Panc1 (cell line): Measurements from ENCODE around the gene MDM2. TPM values are rescaled to one million over a fixed set of nuclear protein-coding genes. Genes with fewer than 3 reads are reported as not detected.
"Not testable (repeated sequence)": the region's sequence is repeated elsewhere in the genome, so short reads cannot be mapped to it uniquely, and the experiment has no call there.

Source experiments
- ATAC-seq: fragments of 200-7000 bp; cut with Tn5 transposase; 2 replicates; pipeline ENCODE4 v1.9.1; 2020; ENCODE audit warnings: mild to moderate bottlenecking, moderate library complexity
- BruUV-seq: library from RNA; stranded (reverse); fragments of 400-500 nt; replicated peaks from 2 replicates; lab custom pipeline; 2021; lab: Mats Ljungman, UMichigan
- CTCF ChIA-PET: fragments of 300-600 bp; sonication (Branson Sonifier 250); formaldehyde crosslinking; loops from one replicate; lab custom pipeline; 2022; ENCODE audit warnings: antibody characterized with exemption; lab: Charles Lee
- POLR2A ChIA-PET: fragments of 300-600 bp; sonication (Branson Sonifier 250); formaldehyde crosslinking; loops from one replicate; lab custom pipeline; 2022; ENCODE audit warnings: antibody characterized with exemption; lab: Charles Lee
- DNase-seq: peaks from one replicate; pipeline ENCODE4 v3.0.0-alpha.2; 2010; ENCODE audit warnings: low read depth, low spot score
- H3K27ac ChIP-seq: 2 replicates; pipeline ENCODE4 v1.5.1; 2011; ENCODE audit warnings: mild to moderate bottlenecking, low read length, inconsistent platforms
- H3K27me3 ChIP-seq: fragments of 200-500 bp; sonication (Bioruptor generic); 2 replicates; pipeline ENCODE4 v1.6.0; 2014; ENCODE audit warnings: low read length, inconsistent platforms; ENCODE audit not compliant: control insufficient read depth, insufficient read depth
- H3K36me3 ChIP-seq: fragments of 200-500 bp; sonication (Bioruptor generic); 2 replicates; pipeline ENCODE4 v1.5.1; 2014; ENCODE audit warnings: inconsistent platforms, mild to moderate bottlenecking, low read length, moderate library complexity; ENCODE audit not compliant: control insufficient read depth, insufficient read depth
- H3K4me1 ChIP-seq: 2 replicates; pipeline ENCODE4 v1.5.1; 2011; ENCODE audit warnings: inconsistent platforms, mild to moderate bottlenecking, low read length, moderate library complexity; ENCODE audit not compliant: control insufficient read depth, insufficient read depth
- H3K4me3 ChIP-seq, 2 experiments: 2 replicates each; pipeline ENCODE4 v1.5.1; 2011 to 2012; ENCODE audit warnings: low read depth in 2 of 2, low read length in 2 of 2, mild to moderate bottlenecking in 2 of 2, inconsistent platforms in 1 of 2, moderate library complexity in 1 of 2
- H3K9me3 ChIP-seq: fragments of 200-500 bp; sonication (Bioruptor generic); 2 replicates; pipeline ENCODE4 v1.5.1; 2014; ENCODE audit warnings: low read depth, mild to moderate bottlenecking, inconsistent platforms, low read length, moderate library complexity; ENCODE audit not compliant: control insufficient read depth, insufficient read depth
- POLR2AphosphoS5 ChIP-seq: IDR thresholded peaks from 2 replicates; pipeline ENCODE4 v1.6.1; 2012; ENCODE audit warnings: mild to moderate bottlenecking, low read depth, low read length, moderate library complexity
- REST ChIP-seq, 2 experiments: IDR thresholded peaks; 2 replicates each; pipeline ENCODE4 v1.6.1; 2011 to 2012; ENCODE audit warnings: low read depth in 2 of 2, control low read depth in 1 of 2, low read length in 1 of 2, mild to moderate bottlenecking in 1 of 2, moderate library complexity in 1 of 2; ENCODE audit not compliant: insufficient read depth in 1 of 2
- SIN3A ChIP-seq: IDR thresholded peaks from 2 replicates; pipeline ENCODE4 v1.6.1; 2012; ENCODE audit warnings: low read depth, mild to moderate bottlenecking, low read length, moderate library complexity, borderline replicate concordance; ENCODE audit not compliant: insufficient read depth
- TCF7L2 ChIP-seq: IDR thresholded peaks from 2 replicates; pipeline ENCODE4 v1.6.1; 2011; ENCODE audit warnings: mild to moderate bottlenecking, low read depth, low read length, inconsistent platforms
- in situ Hi-C: cut with HindIII; loops from 2 replicates; pipeline ENCODE4 v1.10.0; 2016; ENCODE audit warnings: low sequenced_read_pairs, low pct_unique_long_range_greater_than_20kb
- intact Hi-C: fragments of 100-400 bp; cut with micrococcal nuclease; formaldehyde crosslinking; loops from one replicate; pipeline ENCODE4 v1.10.0; 2022; ENCODE audit not compliant: unreplicated experiment
- total RNA-seq: library from RNA; stranded (reverse); gene quantifications from one replicate; pipeline ENCODE4 v1.2.1, GENCODE V29; 2021; ENCODE audit not compliant: unreplicated experiment
- TF ChIP-seq, protein P1 (sequence below): fragments of 450-650 bp; IDR thresholded peaks from 2 replicates; pipeline ENCODE4 v1.5.1; 2017; ENCODE audit warnings: mild to moderate bottlenecking

The MDM2 gene
- total RNA-seq, 1 experiment from 2014 or later: 101 TPM

GRCh38 chr12:68808388-68809189, 612 bp downstream of the MDM2 start:
- intact Hi-C loops (no loop called here), in situ Hi-C loops (no loop called here)
- POLR2A ChIA-PET: interaction anchor here (0.6 to 1.1 kb wide), 8 partner anchors 25 to 1938 kb away, joined by 3 to 12 read pairs (median 3); no protein-coding TSS in a partner anchor
- H3K36me3 ChIP-seq: peaks cover 24% of the 10 kb centered on the region
- DNase-seq (no peak), ATAC-seq (peak; percentile 70)
- H3K27me3 ChIP-seq: no peaks in the 10 kb centered on the region
- peaks cover 14% of the 10 kb centered on the region for H3K4me1 ChIP-seq
- no peaks in the 10 kb centered on the region for H3K9me3 ChIP-seq
- H3K27ac ChIP-seq: peak overlapping the region; percentile 91
- BruUV-seq: no TSS peak
- CTCF ChIA-PET: interaction anchor here (0.5 kb wide), 1 partner anchor 83 kb away, joined by 3 read pairs; no protein-coding TSS in a partner anchor
- peak overlapping the region; percentile 68 to 96 for H3K4me3 ChIP-seq
- TF ChIP-seq, protein P1, sequence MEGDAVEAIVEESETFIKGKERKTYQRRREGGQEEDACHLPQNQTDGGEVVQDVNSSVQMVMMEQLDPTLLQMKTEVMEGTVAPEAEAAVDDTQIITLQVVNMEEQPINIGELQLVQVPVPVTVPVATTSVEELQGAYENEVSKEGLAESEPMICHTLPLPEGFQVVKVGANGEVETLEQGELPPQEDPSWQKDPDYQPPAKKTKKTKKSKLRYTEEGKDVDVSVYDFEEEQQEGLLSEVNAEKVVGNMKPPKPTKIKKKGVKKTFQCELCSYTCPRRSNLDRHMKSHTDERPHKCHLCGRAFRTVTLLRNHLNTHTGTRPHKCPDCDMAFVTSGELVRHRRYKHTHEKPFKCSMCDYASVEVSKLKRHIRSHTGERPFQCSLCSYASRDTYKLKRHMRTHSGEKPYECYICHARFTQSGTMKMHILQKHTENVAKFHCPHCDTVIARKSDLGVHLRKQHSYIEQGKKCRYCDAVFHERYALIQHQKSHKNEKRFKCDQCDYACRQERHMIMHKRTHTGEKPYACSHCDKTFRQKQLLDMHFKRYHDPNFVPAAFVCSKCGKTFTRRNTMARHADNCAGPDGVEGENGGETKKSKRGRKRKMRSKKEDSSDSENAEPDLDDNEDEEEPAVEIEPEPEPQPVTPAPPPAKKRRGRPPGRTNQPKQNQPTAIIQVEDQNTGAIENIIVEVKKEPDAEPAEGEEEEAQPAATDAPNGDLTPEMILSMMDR: no peak
- no peak for TF ChIP-seq TCF7L2
- TF ChIP-seq SIN3A: peak; percentile 98
- no peak for TF ChIP-seq REST (IDR thresholded peaks at IDR 0.05; ENCODE audit: insufficient read depth in 1 of 2, low read depth in 2 of 2, low read length in 1 of 2)
- TF ChIP-seq POLR2AphosphoS5: peak; percentile 72; the same call in 1 of the 2 replicates

DNA sequence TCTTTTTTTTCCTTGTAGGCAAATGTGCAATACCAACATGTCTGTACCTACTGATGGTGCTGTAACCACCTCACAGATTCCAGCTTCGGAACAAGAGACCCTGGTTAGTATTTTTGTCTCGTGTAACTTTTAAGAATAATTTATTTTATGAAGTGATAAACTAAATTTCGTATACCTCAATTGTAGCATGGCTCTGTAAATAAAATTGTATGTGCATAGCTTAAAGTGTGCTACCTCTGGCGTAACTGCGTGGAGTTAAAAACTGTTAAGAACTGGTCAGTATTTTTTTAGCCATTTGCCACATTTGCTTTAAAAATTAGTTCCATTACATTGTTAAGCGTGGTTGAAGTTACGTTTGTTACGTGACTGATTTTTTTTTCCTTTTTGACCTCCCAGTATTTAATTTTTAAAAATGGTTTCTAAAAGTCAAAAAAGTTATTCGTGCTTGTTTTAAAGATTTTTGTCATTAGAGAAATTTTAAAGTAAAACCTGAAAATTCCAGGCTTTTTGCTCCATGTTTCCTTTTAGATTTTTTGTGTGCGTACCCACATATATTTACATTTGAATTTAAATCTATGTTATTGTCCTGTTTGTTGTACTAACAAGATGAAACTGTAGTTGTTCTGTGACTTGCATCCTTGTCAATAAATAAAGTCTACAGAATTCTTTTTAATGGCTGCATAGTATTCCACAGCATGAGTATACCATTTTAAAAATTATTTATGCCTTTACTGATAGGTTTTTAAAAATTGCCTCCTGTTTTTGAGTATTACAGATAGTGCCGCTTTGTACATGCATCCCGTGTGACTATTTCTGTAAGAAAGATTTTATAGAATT, 1.4 kb downstream of the MDM2 start:
- DNase-seq: no peak
- H3K9me3 ChIP-seq: no peaks in the 10 kb centered on the region
- H3K4me1 ChIP-seq: peaks cover 14% of the 10 kb centered on the region
- H3K4me3 ChIP-seq: peak overlapping the region; percentile 68 to 96
- no peak for TF ChIP-seq POLR2AphosphoS5
- TF ChIP-seq SIN3A: no peak
- TF ChIP-seq, protein P1: no peak
- TF ChIP-seq REST (IDR thresholded peaks at IDR 0.05; ENCODE audit: insufficient read depth in 1 of 2, low read depth in 2 of 2, low read length in 1 of 2): no peak
- TF ChIP-seq TCF7L2: no peak
- H3K27ac ChIP-seq: peak overlapping the region; percentile 91
- H3K27me3 ChIP-seq: no peaks in the 10 kb centered on the region
- CTCF ChIA-PET: no interaction called here
- intact Hi-C loops: no loop called here
- peaks cover 29% of the 10 kb centered on the region for H3K36me3 ChIP-seq
- in situ Hi-C loops: no loop called here
- TSS peak; percentile 76 for BruUV-seq
- ATAC-seq: no peak
- POLR2A ChIA-PET: interaction anchor here (0.6 to 1.1 kb wide), 3 partner anchors 26 to 68 kb away, joined by 3 read pairs; no protein-coding TSS in a partner anchor

DNA sequence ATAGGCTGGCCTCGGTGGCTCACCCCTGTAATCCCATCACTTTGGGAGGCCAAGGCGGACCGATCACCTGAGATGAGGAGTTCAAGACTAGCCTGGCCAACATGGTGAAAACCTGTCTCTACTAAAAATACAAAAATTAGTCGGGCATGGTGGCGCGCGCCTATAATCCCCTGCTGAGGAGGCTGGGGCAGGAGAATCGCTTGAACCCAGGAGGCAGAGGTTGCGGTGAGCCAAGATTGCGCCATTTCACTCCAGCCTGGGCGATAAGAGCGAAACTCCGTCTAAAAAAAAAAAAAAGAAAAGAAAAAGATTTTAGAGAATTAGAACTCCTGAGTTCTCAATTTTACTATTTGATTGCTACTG, 2.0 kb downstream of the MDM2 start:
- intact Hi-C loops, POLR2A ChIA-PET, in situ Hi-C loops, H3K9me3 ChIP-seq, ATAC-seq, DNase-seq, CTCF ChIA-PET, BruUV-seq, H3K27me3 ChIP-seq, H3K27ac ChIP-seq: not testable (repeated sequence)
- peaks cover 35% of the 10 kb centered on the region for H3K36me3 ChIP-seq
- H3K4me1 ChIP-seq: peaks cover 14% of the 10 kb centered on the region
- H3K4me3 ChIP-seq: peak overlapping the region in 1 of 2 experiments; percentile 68; a peak in 2 of 4 replicates
